HG03457 (cell line): Measurements from ENCODE around the gene AGBL5.
A peak's percentile ranks its signal among the peaks of the same experiment; 100 is the strongest.

Experiments used
- ATAC-seq: cut with Tn5 transposase; IDR thresholded peaks from one replicate; pipeline ENCODE4 v1.9.1; 2021; ENCODE audit warnings: moderate number of reproducible peaks; ENCODE audit not compliant: unreplicated experiment

Gene AGBL5

GRCh38 chr2:27076323-27076722 is 24.9 kb downstream of the AGBL5 start:
- no peak for ATAC-seq

DNA sequence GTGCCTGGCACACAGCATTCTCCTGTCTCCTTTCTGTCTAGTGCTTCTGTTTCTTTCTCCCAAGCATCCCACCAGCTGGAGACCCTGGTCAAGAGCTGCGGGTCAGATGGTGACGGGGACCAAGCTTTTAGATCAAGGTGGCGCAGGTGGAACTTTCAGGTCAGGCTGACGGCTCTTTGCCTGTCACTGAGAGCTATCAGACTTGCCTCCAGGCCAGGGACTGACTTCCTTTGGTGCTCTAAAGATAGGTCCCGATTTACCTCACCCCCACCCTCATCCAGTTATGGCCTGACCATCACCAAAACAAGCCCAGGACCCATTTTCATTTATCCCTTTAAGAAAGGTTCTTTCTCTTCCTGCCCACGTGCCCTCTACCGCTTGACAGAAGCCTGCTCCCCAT is 25.8 kb downstream of the AGBL5 start:
- ATAC-seq = no peak

- no peak for ATAC-seq
Measured at GRCh38 chr2:27078267-27079194, 27.1 kb downstream of the AGBL5 start, which contains the start of gene EMILIN1. Gene EMILIN1 (plus strand): TSS chr2:27078615. CDS start chr2:27079066, 451 bp downstream.

GRCh38 chr2:27079233-27080139 is 28.0 kb downstream of the AGBL5 start:
- ATAC-seq = no peak

DNA sequence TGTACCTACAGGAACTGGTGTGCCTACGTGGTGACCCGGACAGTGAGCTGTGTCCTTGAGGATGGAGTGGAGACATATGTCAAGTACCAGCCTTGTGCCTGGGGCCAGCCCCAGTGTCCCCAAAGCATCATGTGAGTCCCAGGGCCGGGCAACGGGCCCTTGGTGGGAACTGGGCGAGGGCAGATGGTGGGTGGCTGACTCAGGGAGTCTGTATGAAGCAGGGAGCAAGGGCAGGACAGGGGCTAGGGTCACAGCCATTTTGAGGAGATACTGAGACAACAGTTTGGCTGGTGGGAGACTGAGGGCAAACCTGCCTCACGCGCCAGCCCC is 28.6 kb downstream of the AGBL5 start:
- no peak for ATAC-seq

DNA sequence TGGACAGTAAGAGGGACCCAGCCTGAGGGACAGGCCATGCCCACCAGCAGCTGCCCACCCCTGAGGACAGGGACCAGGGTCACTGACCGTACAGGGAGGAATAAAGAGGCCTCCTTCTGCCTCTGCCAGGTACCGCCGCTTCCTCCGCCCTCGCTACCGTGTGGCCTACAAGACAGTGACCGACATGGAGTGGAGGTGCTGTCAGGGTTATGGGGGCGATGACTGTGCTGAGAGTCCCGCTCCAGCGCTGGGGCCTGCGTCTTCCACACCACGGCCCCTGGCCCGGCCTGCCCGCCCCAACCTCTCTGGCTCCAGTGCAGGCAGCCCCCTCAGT is 29.1 kb downstream of the AGBL5 start:
- no peak for ATAC-seq

GRCh38 chr2:27081984-27082772 is 30.7 kb downstream of the AGBL5 start:
- ATAC-seq = no peak

DNA sequence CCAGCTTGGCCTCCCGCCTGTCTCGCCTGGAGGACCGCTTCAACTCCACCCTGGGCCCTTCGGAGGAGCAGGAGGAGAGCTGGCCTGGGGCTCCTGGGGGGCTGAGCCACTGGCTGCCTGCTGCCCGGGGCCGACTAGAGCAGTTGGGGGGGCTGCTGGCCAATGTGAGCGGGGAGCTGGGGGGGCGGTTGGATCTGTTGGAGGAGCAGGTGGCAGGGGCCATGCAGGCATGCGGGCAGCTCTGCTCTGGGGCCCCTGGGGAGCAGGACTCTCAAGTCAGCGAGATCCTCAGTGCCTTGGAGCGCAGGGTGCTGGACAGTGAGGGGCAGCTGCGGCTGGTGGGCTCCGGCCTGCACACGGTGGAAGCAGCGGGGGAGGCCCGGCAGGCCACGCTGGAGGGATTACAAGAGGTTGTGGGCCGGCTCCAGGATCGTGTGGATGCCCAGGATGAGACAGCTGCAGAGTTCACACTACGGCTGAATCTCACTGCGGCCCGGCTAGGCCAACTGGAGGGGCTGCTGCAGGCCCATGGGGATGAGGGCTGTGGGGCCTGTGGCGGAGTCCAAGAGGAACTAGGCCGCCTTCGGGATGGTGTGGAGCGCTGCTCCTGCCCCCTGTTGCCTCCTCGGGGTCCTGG is 31.4 kb downstream of the AGBL5 start:
- no peak for ATAC-seq

DNA sequence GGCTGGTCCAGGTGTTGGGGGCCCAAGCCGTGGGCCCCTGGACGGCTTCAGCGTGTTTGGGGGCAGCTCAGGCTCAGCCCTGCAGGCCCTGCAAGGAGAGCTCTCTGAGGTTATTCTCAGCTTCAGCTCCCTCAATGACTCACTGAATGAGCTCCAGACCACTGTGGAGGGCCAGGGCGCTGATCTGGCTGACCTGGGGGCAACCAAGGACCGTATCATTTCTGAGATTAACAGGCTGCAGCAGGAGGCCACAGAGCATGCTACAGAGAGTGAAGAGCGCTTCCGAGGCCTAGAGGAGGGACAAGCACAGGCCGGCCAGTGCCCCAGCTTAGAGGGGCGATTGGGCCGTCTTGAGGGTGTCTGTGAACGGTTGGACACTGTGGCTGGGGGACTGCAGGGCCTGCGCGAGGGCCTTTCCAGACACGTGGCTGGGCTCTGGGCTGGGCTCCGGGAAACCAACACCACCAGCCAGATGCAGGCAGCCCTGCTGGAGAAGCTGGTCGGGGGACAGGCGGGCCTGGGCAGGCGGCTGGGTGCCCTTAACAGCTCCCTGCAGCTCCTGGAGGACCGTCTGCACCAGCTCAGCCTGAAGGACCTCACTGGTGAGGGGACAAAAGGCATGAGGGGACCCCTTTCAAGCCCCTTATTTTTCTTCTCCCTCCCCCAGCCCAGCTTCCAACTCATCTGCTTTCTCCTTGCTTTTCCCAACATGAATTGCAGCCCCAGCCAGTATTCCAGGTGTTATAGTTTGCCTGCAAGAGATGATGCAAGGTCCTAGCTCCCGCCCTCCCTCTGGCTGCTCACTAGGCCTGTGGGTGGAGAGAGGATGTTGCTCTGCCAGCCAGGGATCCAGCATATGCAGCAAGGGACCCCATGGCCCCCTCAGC is 32.2 kb downstream of the AGBL5 start:
- ATAC-seq = no peak

DNA sequence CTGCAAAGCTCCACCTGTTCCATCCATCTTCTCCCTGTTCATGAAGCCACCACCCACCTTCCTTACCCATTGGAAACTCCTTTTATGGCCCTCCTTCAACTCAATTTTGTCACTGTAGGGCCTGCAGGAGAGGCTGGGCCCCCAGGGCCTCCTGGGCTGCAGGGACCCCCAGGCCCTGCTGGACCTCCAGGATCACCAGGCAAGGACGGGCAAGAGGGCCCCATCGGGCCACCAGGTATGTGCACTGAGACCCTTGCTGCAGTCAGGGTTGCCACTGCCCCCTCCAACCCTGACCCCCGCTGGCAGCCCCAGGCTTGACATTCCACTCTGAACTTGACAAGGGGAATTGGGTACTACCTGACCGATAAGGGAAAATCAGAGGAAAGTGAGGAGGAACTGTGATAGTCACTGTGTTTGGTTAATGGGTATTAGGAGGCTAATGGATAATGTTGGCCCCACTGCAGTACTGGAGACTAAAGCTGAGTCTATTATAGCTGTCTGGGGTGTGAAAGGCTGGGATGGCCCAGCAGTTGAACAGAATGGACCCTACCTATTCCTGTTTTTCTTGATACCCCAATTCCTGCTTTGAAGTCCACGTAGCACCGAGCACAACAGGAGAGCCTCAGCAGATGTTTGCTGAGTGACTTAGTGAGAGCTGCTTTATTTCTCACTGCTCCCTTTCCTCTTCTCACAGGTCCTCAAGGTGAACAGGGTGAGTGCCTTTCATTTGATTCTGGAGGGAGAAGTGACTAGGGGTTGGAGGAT is 33.0 kb downstream of the AGBL5 start:
- no peak for ATAC-seq

- no peak for ATAC-seq
Measured at GRCh38 chr2:27085062-27085672, 33.7 kb downstream of the AGBL5 start.

DNA sequence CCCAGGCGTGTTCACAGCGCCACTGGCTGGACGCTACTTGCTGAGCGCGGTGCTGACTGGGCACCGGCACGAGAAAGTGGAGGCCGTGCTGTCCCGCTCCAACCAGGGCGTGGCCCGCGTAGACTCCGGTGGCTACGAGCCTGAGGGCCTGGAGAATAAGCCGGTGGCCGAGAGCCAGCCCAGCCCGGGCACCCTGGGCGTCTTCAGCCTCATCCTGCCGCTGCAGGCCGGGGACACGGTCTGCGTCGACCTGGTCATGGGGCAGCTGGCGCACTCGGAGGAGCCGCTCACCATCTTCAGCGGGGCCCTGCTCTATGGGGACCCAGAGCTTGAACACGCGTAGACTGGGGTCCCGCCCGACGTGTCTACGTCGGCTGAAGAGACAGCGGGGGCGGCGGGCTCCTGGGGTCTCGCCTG is 34.2 kb downstream of the AGBL5 start:
- no peak for ATAC-seq

DNA sequence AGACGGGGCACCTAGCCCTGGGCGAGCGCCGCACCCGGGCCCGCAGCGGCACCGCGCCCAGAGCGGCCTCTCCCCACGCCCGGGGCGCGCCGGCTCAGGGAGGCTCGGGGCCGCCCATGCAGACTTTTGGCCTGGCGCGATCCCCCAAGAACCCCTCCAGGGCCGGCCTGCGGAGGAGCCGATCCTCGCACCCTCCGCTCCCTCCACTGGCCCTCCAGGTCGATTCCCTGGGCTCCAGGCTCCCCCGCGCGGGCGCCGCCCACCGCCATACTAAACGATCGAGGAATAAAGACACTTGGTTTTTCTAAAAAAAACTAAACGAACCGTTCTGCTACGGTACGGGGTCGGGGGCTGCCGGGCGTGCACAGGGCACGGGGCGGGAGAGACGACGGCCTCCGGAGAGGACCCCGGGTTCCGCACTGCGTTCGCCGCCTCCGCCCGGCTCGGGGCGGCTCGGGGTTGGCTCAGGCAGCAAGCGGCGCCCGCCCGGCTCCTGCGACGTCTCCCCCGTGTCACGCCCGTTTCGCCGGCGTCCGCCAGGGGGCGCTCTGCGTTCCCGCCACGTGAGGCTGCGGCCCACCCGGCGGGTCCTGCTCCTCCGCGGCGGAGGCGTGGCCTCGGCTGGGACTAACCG is 34.7 kb downstream of the AGBL5 start:
- ATAC-seq = peak; percentile 54

GRCh38 chr2:27086724-27087593 is 35.5 kb downstream of the AGBL5 start, which contains the start of gene KHK:
Gene KHK (plus strand): TSS chr2:27086772. CDS start chr2:27087260, 488 bp downstream.
- ATAC-seq = no peak

GRCh38 chr2:27087823-27088410 is 36.4 kb downstream of the AGBL5 start:
- ATAC-seq = no peak

- no peak for ATAC-seq
Measured at GRCh38 chr2:27088634-27089033, 37.2 kb downstream of the AGBL5 start.
